ENCODE data around the gene RDH16.
"Not testable (repeated sequence)": the region's sequence is repeated elsewhere in the genome, so short reads cannot be mapped to it uniquely, and the experiment has no call there.

Gene RDH16

DNA sequence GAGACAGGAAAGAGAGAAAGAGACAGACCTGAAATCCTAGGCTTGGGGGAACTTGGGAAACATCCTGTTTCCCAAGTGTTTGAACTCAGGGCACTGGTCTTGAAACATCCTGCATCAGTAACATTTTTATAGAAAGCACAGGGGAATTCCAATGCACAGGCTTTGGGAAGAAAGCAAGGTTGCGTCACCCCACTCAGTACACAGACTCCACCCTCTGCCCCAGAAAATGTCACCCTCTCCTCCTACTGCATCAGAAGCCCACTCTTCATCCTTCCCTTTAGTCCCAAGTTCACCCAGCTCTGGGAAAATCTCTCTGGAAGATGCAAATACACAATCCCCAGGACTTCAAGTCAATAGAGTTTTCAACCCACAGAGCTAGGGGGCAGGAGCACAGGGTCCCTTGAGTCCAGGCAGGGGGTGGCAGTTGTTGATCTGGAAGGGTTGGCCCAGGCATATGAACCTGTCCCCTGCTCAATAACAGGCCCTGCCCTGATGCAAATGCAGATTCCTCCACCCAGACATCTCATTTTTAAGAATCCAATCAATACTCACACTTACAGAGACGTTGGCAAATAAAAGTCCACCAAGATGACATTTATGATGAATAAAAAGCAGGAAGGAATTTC lies 1.7 kb downstream of the RDH16 start:
- no peak for DNase-seq (ENCODE audit: low spot score in 2 of 2)
- Histone ChIP-seq H3K4me1 (no peaks in the 10 kb centered on the region), H3K4me3 (no peak overlapping the region), H3K36me3 (replicated peaks) (no peaks in the 10 kb centered on the region), H3K9me3 (no peaks in the 10 kb centered on the region), H3K27me3 (ENCODE audit: low read depth) (no peaks in the 10 kb centered on the region)
- in situ Hi-C loops (cut with MboI; ENCODE audit: low sequenced_read_pairs): no loop called here

DNA sequence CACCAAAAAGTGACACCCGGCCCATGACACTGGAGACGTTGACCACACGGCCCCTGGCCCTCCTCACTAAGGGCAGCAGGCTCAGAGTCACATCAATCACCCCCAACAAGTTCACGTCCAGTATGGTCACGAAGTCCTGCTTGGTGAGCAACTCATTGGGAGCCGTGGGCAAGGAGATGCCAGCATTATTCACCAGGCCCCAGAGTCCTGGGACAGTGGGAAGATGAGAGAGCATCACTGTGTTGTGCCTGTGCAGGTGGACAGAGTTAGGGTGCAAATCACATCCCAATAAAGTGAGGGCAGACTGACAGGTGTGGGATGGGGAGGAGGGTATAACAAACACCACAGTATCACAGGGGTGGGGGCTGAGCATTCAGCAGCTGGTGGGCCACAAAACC lies 2.5 kb downstream of the RDH16 start:
- H3K4me1 ChIP-seq: no peaks in the 10 kb centered on the region
- H3K4me3 ChIP-seq: no peak overlapping the region
- H3K9me3 ChIP-seq: no peaks in the 10 kb centered on the region
- in situ Hi-C loops (cut with MboI; ENCODE audit: low sequenced_read_pairs): no loop called here
- no peak for DNase-seq (ENCODE audit: low spot score in 2 of 2)
- H3K27me3 ChIP-seq (ENCODE audit: low read depth): no peaks in the 10 kb centered on the region
- no peaks in the 10 kb centered on the region for H3K36me3 ChIP-seq (replicated peaks)

DNA sequence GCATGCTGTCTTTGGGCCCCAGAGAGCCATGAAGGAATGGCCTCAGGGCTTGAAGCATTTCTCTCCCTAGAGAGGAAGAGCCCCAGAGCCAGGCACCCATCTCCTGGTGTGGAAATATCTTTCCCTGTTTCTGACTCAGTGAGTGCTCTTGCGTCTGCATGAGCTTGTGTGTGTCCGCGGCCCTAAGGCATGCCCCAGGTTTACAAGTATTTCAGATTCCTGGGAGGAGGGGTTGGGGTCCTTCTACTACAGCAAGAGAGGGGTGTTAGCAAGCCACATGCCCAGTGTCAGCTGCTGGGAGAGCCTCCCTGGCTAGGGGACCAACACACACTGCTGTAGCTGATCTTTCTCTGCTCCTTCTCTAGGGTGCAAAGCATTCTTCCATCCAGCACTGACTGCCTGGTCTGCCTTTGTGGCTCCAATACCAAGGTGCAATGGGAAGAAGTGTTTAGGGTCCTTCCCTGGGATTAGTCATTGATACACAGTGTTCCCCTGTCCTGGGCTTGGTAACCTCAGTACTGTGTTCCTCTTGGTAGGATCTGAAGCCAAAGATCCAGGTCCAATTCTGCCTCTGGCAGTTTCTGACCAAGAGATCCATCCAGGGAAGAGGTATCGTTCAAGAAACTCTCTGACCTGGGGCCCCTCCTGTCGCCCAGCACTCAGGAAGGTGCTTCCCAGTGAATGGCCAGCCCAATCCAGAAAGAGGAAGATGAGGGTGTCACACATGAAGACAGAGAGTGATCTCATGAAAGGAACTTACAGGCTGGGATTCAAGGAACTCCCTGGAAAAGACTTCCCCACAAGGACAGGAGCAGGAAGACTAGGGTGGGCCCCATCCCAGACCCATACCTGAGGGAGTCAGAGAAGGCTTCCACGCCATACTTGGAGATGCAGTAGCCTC lies 3.1 kb downstream of the RDH16 start:
- in situ Hi-C loops (cut with MboI; ENCODE audit: low sequenced_read_pairs): no loop called here
- no peaks in the 10 kb centered on the region for H3K36me3 ChIP-seq (replicated peaks)
- no peaks in the 10 kb centered on the region for H3K9me3 ChIP-seq
- H3K4me1 ChIP-seq: no peaks in the 10 kb centered on the region
- H3K27me3 ChIP-seq (ENCODE audit: low read depth): no peaks in the 10 kb centered on the region
- no peak overlapping the region for H3K4me3 ChIP-seq
- DNase-seq (ENCODE audit: low spot score in 2 of 2): no peak

DNA sequence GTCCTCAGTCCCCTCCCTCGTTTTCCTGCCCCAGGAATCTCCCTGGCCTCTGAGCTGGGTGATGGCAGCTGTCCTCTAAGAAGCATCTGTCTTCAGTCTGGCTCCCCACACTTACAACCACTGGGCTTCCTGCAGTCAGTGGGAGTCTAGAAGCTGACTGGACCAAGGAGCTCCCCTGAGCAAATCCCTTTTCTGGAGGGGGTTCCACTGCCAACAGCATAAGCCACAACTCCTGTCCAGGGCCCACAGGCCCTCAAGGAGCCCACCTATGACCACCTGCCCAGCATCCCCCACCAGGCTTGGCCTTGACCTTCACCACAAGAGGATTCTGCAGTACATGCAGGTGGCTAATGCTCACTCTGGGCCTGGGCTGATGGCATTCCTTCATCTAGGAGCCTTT lies 4.1 kb downstream of the RDH16 start:
- in situ Hi-C loops (cut with MboI; ENCODE audit: low sequenced_read_pairs): no loop called here
- Histone ChIP-seq H3K4me3 (no peak overlapping the region), H3K4me1 (no peaks in the 10 kb centered on the region), H3K36me3 (replicated peaks) (no peaks in the 10 kb centered on the region), H3K27me3 (ENCODE audit: low read depth) (no peaks in the 10 kb centered on the region), H3K9me3 (no peaks in the 10 kb centered on the region)
- DNase-seq (ENCODE audit: low spot score in 2 of 2): no peak

DNA sequence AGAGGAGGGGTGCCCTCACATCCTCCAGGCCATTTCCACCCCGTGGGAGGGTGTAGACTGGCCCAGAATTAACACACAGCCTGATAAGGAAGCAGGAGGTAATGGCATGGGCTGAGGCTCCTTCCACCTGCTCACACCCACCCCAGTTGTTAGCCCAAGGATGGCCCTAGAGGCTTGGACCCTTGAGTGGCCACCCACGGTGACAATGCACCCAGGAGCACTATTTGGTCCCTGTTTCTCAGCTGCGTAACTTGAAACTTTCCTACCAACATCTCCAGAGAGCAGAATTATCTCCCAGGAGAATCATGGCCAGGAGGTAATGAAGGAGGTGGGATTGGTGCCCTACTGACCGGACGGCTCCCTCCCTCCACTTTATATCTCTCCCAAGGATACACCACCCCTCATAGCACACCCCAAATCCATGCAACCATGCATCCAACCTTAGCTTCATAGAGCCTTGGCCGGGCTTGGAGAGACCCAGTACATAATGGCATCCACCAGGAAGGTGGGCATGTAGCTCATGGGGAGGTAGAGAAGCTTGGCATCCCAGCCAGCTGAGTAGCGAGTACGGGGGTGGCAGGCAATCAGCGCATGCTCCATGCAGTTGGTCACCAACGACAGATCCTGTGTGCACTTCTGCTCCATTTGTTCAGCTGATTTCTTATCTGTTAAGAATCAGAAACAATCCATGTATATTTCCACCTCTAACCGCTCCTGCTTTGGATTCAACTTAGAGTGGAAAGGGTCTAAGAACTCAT lies 5.6 kb downstream of the RDH16 start:
- Histone ChIP-seq H3K9me3 (no peaks in the 10 kb centered on the region), H3K36me3 (replicated peaks) (no peaks in the 10 kb centered on the region), H3K4me1 (no peaks in the 10 kb centered on the region), H3K4me3 (no peak overlapping the region), H3K27me3 (ENCODE audit: low read depth) (no peaks in the 10 kb centered on the region)
- DNase-seq (ENCODE audit: low spot score in 2 of 2): no peak
- in situ Hi-C loops (cut with MboI; ENCODE audit: low sequenced_read_pairs): no loop called here

DNA sequence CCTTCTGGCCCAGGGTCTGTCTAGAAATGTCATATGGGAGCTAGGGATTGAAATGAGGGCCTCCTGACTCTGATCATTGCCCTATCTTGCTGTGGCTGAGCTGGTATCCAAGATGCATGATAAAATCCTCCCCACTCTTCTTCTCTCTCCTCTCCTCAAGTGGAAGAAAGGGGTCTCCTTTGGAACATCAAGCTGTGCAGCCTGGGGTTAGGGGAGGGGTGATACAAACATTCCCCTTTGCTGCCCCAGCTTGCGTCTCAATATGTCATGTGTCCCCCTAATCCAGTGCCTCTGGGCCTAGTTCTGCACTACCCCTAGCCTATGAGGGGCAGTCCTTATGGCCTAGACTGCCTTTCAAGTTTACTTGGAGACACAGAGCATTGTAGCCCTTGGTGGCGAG lies 8.5 kb downstream of the RDH16 start:
- DNase-seq (ENCODE audit: low spot score in 2 of 2): no peak
- in situ Hi-C loops (cut with MboI; ENCODE audit: low sequenced_read_pairs): no loop called here
- Histone ChIP-seq H3K27me3 (ENCODE audit: low read depth) (no peaks in the 10 kb centered on the region), H3K9me3 (no peaks in the 10 kb centered on the region), H3K4me3 (no peak overlapping the region), H3K4me1 (no peaks in the 10 kb centered on the region), H3K36me3 (replicated peaks) (no peaks in the 10 kb centered on the region)

DNA sequence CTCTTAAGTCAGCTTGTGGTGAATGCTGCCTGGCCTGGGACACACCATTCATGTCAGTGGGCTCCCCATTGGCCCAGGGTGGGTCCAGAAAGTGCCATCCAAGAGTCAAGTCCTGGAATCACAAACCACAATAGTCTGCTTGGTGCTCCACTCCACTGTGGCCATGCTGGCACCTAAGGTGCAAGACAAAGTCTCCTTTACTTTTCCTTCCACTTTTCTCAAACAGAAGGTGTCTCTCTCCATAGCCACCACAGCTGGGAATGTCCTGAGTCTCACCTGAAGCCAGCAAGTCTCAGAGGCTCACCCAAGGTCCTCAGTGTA lies 9.0 kb downstream of the RDH16 start:
- Histone ChIP-seq H3K4me3 (no peak overlapping the region), H3K36me3 (replicated peaks) (no peaks in the 10 kb centered on the region), H3K9me3 (no peaks in the 10 kb centered on the region), H3K4me1 (no peaks in the 10 kb centered on the region), H3K27me3 (ENCODE audit: low read depth) (no peaks in the 10 kb centered on the region)
- no peak for DNase-seq (ENCODE audit: low spot score in 2 of 2)
- in situ Hi-C loops (cut with MboI; ENCODE audit: low sequenced_read_pairs): no loop called here

DNA sequence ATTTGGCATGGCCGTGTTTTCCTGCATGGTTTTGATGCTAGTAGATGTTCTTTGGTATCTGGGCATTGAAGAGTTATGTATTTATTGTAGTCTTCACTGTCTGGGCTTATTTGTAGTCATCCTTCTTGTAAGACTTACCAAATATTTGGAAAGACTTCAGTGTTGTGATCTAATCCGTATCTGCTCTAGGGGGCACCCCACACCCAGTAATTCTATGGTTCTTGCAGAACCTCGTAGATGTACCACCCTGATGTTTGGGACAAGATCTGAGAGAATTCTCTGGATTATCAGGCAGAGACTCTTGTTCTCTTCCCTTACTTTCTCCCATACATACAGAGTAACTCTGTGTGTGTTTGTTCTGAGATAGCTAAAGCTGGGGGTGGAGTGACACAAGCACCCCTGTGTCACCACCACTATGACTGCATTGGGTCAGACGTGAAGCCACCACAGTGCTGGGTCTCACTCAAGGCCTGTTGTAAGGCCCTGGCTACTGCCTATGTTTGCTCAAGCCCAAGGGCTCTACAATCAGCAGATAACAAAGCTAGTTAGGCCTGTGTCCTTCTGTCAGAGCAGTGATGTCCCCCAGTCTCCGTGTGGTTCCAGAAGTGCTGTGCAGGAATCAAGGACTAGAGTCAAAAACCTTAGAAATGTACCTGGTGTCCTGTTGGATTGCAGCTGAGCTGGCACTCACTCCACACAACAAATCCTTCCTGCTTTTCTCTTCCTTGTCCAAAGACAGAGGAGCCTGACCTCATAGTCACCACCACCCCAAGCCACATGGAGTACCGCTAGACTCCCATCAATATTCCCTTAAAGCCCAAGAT lies 9.6 kb downstream of the RDH16 start:
- in situ Hi-C loops (cut with MboI; ENCODE audit: low sequenced_read_pairs): no loop called here
- DNase-seq (ENCODE audit: low spot score in 2 of 2): no peak

DNA sequence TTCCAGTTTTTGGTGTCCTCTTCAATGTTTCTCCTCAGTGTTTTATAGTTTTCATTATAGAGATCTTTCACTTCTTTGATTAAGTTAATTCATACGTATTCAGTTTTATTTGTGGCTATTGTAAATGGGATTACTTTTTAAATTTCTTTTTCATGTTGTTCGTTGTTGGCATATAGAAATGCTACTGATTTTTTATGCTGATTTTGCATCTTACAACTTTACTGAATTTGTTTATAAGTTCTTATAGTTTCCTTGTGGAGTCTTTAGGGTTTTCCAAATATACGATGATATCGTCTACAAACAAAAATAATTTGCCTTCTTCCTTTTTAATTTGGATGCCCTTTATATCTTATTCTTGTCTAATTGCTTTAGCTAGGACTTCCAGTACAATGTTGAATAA lies 13.5 kb downstream of the RDH16 start:
- H3K4me3 ChIP-seq: no peak overlapping the region
- H3K27me3 ChIP-seq (ENCODE audit: low read depth): no peaks in the 10 kb centered on the region
- no peaks in the 10 kb centered on the region for H3K36me3 ChIP-seq (replicated peaks)
- H3K4me1 ChIP-seq: no peaks in the 10 kb centered on the region
- in situ Hi-C loops (cut with MboI; ENCODE audit: low sequenced_read_pairs): no loop called here
- H3K9me3 ChIP-seq: no peaks in the 10 kb centered on the region
- no peak for DNase-seq (ENCODE audit: low spot score in 2 of 2)

More for the DNA sequence above, 9.6 kb downstream of the RDH16 start:
- no peaks in the 10 kb centered on the region for H3K9me3 ChIP-seq
- no peaks in the 10 kb centered on the region for H3K4me1 ChIP-seq
- H3K36me3 ChIP-seq (replicated peaks): no peaks in the 10 kb centered on the region
- no peak overlapping the region for H3K4me3 ChIP-seq
- no peaks in the 10 kb centered on the region for H3K27me3 ChIP-seq (ENCODE audit: low read depth)

DNA sequence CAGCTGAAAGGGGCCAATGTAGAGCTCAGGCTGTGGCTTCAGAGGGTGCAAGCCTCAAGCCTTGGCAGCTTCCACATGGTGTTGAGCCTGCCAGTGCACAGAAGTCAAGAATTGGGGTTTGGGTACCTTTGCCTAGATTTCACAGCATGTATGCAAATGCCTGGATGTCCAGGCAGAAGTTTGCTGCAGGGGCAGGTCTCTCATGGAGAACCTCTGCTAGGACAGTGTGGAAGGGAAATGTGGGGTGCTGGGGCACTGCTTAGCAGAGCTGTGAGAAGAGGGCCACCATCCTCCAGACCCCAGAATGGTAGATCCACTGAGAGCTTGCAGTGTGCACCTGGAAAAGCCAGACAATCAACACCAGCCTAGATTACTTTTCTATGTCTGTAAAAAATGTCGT lies 14.0 kb downstream of the RDH16 start:
- H3K27me3 ChIP-seq (ENCODE audit: low read depth); H3K4me3 ChIP-seq; H3K4me1 ChIP-seq; H3K36me3 ChIP-seq (replicated peaks); DNase-seq (ENCODE audit: low spot score in 2 of 2); H3K9me3 ChIP-seq; in situ Hi-C loops (cut with MboI; ENCODE audit: low sequenced_read_pairs): not testable (repeated sequence)

DNA sequence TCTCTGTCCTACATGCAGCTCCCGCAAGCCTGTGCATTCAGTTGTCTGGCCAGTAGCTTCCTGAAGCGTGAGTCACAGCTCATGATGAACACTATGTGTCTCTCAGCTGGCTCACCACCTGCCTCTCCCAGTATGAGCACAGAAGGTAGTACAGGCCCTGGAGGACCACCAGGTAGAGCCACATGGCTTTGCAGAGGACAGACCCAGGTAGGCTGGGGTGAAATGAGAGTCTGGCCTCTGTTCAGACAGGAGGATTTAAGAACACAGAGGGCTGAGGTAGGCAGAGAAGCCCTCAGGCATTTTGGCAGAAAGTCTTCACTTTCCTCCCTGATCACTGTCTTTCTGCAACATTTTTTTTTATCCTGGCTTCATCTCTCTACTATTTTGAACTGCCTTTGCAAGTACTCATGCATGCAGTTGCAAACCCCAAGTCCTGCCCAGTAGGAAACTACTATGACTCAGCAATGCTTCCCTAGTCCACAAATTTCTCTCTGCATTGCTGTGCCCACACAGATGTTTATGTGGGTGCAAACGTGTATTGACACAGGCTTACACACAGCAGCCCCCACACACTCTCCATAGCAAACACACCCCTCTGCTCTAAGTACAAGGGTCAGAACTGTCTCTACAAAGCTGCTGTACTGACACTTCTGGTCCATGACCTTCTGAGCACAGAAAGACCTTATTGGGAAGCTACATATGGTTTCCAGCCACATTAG lies 15.9 kb downstream of the RDH16 start:
- Histone ChIP-seq H3K4me3 (no peak overlapping the region), H3K4me1 (no peaks in the 10 kb centered on the region), H3K27me3 (ENCODE audit: low read depth) (no peaks in the 10 kb centered on the region), H3K36me3 (replicated peaks) (no peaks in the 10 kb centered on the region), H3K9me3 (no peaks in the 10 kb centered on the region)
- no peak for DNase-seq (ENCODE audit: low spot score in 2 of 2)
- in situ Hi-C loops (cut with MboI; ENCODE audit: low sequenced_read_pairs): no loop called here

DNA sequence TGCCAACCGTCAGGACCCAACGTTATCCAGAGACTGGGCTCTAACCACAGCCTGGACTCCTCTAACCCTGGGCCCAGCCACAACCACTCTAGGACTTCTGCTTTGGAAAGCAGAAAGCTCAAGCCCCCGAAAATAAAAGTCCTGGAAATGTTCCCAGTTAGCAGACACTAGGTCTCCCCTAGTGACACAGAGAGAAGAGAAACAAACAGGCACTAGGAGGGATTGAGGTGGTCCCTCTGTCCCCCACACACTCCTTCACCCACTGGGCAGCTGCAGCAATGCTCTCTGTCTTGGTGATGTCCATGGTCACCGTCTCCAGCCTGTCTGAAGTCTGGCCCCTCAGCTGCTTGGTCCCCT lies 16.5 kb downstream of the RDH16 start:
- H3K4me1 ChIP-seq; in situ Hi-C loops (cut with MboI; ENCODE audit: low sequenced_read_pairs); DNase-seq (ENCODE audit: low spot score in 2 of 2); H3K36me3 ChIP-seq (replicated peaks); H3K27me3 ChIP-seq (ENCODE audit: low read depth); H3K4me3 ChIP-seq; H3K9me3 ChIP-seq: not testable (repeated sequence)

DNA sequence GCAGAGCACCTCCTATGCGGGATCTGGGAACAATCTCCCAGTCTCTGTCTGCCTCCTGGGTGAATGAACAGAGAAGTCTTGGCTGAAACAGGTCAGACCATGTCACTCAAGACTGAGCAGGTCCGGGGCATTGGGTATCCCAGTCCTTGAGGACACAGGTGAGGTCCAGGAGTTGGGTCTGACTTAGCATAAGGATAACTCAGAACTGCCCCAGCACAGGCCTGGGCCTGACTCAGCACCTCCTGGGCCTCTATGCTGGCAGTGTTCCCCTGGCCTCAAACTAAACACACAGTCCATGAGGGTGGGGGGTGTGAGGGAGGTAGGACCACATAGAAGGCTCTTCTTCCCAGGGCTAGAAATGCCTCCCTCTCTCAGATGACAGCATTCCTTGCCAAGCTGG lies 21.7 kb downstream of the RDH16 start:
- no peak for DNase-seq (ENCODE audit: low spot score in 2 of 2)
- in situ Hi-C loops (cut with MboI; ENCODE audit: low sequenced_read_pairs): no loop called here
- no peaks in the 10 kb centered on the region for H3K27me3 ChIP-seq (ENCODE audit: low read depth)
- no peaks in the 10 kb centered on the region for H3K9me3 ChIP-seq
- H3K4me3 ChIP-seq: no peak overlapping the region
- H3K36me3 ChIP-seq (replicated peaks): no peaks in the 10 kb centered on the region
- peaks cover 4% of the 10 kb centered on the region; the same call in 1 of the 2 replicates for H3K4me1 ChIP-seq
